Subcutaneous adipose tissue (tissue), 4 donors: ENCODE results near the gene DAZAP1. TPM values are rescaled to one million over a fixed set of nuclear protein-coding genes. Genes with fewer than 3 reads are reported as not detected.

ENCODE experiments used
- CTCF ChIP-seq: fragments of 450-650 bp; IDR thresholded peaks from one replicate; pipeline ENCODE4 v1.5.1; 2016; ENCODE audit warnings: low read depth, mild to moderate bottlenecking, control low read depth, antibody characterized with exemption, moderate library complexity
- total RNA-seq, 4 donors: library from RNA; depleted of rRNA; stranded (reverse); fragments of >200 nt; gene quantifications; one replicate each; pipeline ENCODE4 v1.1.0, GENCODE V29; 2016

DAZAP1 gene
- total RNA-seq, 4 donors from 2014 or later, result 25.8 to 46.7 (median 33.6) TPM

GRCh38 chr19:1379126-1379905 is 28.1 kb upstream of the DAZAP1 start:
- no peak for TF ChIP-seq CTCF

DNA sequence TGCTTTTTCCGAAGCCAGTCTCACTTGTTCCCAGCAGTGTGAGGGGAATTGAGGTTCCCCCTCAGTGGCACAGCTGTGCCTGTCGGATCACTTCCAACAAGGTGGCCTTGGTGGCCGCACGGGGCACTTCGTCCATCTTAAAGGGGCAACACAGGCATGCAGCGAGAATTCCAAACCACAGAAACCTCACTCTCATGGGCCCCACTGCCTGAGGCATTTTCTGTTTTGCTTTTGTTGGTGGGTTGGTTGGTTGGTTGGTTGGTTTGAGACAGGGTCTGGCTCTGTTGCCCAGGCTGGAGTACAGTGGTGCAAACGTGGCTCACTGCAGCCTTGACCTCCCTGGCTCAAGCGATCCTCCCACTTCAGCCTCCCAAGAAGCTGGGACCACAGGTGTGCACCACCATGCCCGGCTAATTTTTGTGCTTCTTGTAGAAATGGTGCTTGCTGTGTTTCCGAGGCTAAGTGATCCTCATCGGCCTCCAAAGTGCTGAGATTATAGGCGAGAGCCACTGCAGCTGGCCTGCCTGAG is 27.4 kb upstream of the DAZAP1 start:
- no peak for TF ChIP-seq CTCF

DNA sequence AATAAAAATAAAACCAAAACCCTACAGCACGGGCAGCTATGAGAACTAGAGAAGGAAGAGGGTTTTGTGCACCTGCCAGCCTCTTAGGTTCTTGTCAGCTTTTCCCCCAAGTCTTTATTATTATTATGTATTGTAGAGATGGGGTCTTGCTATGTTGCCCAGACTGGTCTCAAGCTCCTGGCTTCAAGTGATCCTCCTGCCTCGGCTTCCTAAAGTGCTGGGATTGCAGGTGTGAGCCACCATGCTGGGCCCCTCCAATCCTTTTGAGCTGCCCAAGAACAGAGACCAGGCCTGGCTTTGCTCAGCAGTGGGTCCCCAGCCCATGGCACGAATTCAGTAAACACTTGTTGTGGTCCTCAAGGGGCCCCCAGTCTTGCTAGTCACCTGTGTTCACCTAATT is 25.1 kb upstream of the DAZAP1 start:
- TF ChIP-seq CTCF, result no peak

DNA sequence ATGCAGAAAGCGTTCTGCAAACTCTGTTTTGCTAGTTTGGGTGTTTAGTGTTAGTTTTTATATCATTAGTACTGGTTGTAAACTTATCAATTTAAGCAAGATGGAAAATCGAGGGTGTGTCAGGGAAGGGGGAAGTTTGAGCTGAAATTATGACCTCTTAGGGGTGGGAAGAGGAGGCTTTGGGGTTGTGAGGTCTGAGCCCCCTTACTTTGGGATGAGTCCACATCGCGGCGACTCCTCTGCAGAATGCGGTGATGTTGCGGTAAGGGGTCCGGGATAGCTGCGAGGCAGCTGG is 24.4 kb upstream of the DAZAP1 start:
- TF ChIP-seq CTCF, result no peak

DNA sequence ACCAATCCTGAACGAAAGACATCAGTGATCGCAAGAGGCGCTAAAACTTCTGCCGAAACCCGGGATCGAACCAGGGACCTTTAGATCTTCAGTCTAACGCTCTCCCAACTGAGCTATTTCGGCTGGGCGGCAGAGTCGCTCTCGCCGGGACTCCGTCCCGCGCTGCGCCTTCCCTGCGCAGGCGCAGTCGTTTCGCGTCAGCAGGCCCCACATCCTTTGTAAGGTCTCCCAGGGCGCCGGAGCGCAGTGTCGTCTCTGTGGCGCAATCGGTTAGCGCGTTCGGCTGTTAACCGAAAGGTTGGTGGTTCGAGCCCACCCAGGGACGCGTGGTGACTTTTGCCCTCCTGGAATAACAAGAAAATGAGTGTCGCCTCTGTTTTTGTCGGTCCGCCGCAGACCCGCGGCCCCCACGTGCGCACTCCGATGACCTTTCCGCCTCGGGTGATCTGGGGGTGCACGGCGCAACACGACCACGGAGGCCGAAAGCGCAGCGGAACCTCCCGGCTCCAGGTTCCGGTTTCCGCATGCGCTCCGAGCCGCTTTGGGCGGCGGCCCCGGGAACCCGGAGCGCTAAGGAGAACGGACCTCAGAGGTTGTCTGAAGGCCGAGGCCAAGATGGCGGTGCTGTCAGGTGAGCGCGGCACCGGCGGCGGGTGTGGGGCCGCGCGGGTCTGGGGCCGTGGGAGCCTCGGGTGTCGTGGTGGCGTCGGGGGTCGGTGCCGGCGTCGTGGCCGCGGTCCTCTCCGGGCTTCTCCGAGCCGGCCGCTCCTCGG is 23.9 kb upstream of the DAZAP1 start, which contains the start of gene NDUFS7:
NDUFS7 (plus strand) TSS at position 596 of the 773 bp plus-strand sequence; CDS start at position 616, 20 bp downstream.
- TF ChIP-seq CTCF, result no peak

- no peak for TF ChIP-seq CTCF
Measured at GRCh38 chr19:1384085-1384462, 23.3 kb upstream of the DAZAP1 start.

- no peak for TF ChIP-seq CTCF
Measured at GRCh38 chr19:1384478-1385110, 22.8 kb upstream of the DAZAP1 start.
